ENCODE results near the gene GIGYF2. TPM values are rescaled to one million over a fixed set of nuclear protein-coding genes. Genes with fewer than 3 reads are reported as not detected.
"Not testable (repeated sequence)": the region's sequence is repeated elsewhere in the genome, so short reads cannot be mapped to it uniquely, and the experiment has no call there.

The GIGYF2 gene
- total RNA-seq, 1 donor from 2014 or later = 72.3 TPM

DNA sequence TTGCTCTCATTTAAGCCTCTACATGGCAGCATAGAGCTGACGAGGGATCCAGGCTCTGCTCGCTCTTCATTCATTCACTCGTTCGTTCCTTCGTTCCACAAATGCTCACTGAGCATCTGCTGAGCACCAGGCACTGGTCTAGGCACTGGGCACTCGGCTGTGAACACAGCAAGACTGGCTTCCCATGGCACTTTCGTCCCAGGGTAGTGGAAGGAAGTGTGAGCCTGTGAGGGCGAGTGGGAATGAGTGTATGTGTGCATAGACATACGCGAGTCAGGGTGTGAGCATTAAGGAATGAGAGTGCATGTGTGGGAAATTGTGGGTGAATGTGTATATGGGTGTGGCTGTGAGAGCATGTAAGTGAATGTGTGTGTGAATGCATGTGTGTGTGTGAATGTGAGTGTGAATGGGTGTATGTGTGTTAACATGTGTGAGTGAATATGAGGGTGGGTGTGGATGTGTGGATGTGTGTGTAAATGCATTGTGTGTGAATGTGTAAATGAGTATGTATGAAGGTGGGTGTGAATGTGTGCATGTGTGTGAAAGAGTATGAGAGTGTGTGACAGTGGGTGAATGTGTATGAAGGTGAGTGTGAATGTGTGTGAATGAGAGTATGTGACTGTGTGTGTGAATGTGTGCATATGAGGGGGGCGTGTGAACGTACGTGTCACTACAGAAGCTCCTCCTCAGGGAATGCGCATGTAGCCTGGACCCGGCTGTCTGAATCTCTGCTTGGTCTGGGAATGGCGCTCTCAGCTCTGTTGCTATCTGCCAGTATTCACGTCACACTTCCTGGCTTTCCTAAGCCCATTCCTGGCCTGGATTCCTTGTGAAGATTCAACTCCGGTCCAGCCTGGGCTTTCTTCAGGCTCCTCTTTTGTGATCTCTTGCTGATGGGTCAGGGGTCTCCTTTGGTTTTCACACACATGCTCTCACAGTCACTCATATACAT is 201.7 kb downstream of the GIGYF2 start:
- Mint-ChIP-seq H3K4me3 (ENCODE audit: low read depth) (no peak overlapping the region), H3K9me3 (ENCODE audit: low read depth) (no peaks in the 10 kb centered on the region), H3K27me3 (peaks cover 4% of the 10 kb centered on the region), H3K27ac (no peak overlapping the region), H3K36me3 (ENCODE audit: insufficient read depth) (no peaks in the 10 kb centered on the region), H3K4me1 (ENCODE audit: low read depth) (no peaks in the 10 kb centered on the region)
- TF ChIP-seq, protein P1, sequence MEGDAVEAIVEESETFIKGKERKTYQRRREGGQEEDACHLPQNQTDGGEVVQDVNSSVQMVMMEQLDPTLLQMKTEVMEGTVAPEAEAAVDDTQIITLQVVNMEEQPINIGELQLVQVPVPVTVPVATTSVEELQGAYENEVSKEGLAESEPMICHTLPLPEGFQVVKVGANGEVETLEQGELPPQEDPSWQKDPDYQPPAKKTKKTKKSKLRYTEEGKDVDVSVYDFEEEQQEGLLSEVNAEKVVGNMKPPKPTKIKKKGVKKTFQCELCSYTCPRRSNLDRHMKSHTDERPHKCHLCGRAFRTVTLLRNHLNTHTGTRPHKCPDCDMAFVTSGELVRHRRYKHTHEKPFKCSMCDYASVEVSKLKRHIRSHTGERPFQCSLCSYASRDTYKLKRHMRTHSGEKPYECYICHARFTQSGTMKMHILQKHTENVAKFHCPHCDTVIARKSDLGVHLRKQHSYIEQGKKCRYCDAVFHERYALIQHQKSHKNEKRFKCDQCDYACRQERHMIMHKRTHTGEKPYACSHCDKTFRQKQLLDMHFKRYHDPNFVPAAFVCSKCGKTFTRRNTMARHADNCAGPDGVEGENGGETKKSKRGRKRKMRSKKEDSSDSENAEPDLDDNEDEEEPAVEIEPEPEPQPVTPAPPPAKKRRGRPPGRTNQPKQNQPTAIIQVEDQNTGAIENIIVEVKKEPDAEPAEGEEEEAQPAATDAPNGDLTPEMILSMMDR (IDR thresholded peaks at IDR 0.05; ENCODE audit: unreplicated experiment) = no peak
- DNase-seq (ENCODE audit: low spot score, unreplicated experiment) = no peak

DNA sequence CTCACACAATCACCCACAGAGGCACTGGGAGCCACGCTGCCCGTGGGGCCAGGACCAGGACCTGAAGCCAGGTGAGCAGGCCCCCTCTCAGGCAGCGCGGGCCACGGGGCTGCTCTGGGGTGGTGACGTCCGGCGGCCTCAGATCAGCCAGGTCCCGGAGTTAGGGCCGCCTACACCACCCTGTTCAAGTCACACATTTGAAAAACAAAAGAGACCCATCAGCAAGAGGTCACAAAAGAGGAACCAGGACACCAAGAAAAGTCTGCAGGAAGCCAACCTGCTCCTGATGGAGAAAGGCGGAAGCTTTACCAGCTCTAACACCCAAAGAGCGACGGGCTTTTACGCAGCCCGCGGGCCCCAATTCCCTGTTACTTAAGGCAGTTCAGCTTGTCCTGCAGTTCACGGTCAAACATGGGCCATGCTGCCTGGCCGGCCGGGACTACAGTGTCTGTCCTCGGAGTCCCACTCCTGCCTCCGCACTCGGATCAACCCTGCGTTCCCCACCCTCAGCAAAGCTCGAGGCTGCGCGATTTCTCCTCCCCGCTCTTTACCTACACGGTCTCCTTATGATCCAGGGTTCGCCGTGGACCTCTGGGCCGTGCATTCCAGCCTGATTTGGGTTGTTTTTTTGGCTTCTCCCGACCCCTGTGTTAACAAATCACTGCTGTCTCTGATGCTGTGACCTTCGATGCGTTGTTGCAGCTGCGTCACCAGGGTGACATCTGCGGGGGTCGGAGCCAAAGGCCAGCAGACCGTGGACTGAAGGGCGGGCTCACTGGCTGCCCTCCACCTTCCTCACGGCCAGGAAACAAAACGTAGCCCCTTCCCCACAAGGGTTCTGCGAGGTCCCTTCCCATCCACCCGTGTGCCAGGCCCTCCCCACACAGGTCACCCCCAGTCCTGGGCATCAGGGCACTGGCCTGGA is 203.9 kb downstream of the GIGYF2 start:
- Mint-ChIP-seq H3K4me3 (ENCODE audit: low read depth) (no peak overlapping the region), H3K27ac (no peak overlapping the region)

DNA sequence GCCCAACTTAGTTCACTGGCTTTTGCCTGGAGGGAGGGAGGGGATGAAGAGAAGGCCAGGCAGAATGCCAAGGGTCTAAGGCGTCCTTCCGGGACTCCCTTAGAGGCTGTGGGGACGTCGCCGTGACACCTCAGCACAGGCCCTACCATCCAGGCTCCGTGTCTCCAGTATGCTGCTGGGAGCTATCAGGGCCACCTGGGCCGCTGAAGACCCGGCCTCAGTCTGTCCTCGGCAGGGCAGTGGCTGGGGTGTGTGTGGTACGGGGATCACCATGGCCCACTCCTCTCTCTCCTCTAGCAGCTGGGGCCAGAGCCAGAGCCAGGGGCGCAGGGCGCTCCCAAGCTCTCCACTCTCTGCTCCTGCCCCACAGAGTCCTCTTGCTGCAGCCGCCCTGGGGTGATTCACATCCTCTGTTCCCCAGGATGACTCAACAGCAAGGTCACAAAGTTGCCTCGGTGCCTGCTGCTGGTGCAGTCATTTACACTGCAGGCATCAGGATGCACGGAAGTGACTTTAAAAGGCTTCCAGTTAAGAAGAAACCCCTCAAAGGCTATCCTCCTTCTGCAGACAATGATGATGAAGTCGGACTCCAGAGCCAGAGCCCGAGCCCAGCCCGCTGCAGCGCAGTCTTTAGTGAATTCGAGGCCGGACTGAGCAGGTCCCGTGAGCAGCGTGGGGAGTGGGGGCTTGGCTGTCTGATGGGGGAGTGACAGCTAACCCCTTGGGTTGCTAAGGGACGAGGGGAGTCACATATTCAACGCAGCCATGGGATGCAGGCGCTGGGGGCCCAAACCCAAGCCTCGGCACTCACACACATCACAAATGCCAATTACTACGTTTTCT is 204.8 kb downstream of the GIGYF2 start:
- no peak for DNase-seq (ENCODE audit: low spot score, unreplicated experiment)
- H3K4me1 Mint-ChIP-seq (ENCODE audit: low read depth) = no peaks in the 10 kb centered on the region
- TF ChIP-seq, protein P1 (IDR thresholded peaks at IDR 0.05; ENCODE audit: unreplicated experiment) = no peak
- no peaks in the 10 kb centered on the region for H3K36me3 Mint-ChIP-seq (ENCODE audit: insufficient read depth)
- H3K27ac Mint-ChIP-seq = no peak overlapping the region
- no peaks in the 10 kb centered on the region for H3K27me3 Mint-ChIP-seq
- H3K4me3 Mint-ChIP-seq (ENCODE audit: low read depth) = no peak overlapping the region
- no peaks in the 10 kb centered on the region for H3K9me3 Mint-ChIP-seq (ENCODE audit: low read depth)

More for the DNA sequence above, 203.9 kb downstream of the GIGYF2 start:
- TF ChIP-seq, protein P1 (IDR thresholded peaks at IDR 0.05; ENCODE audit: unreplicated experiment) = no peak
- H3K36me3 Mint-ChIP-seq (ENCODE audit: insufficient read depth) = no peaks in the 10 kb centered on the region
- no peaks in the 10 kb centered on the region for H3K4me1 Mint-ChIP-seq (ENCODE audit: low read depth)
- no peak for DNase-seq (ENCODE audit: low spot score, unreplicated experiment)
- no peaks in the 10 kb centered on the region for H3K27me3 Mint-ChIP-seq
- H3K9me3 Mint-ChIP-seq (ENCODE audit: low read depth) = no peaks in the 10 kb centered on the region

DNA sequence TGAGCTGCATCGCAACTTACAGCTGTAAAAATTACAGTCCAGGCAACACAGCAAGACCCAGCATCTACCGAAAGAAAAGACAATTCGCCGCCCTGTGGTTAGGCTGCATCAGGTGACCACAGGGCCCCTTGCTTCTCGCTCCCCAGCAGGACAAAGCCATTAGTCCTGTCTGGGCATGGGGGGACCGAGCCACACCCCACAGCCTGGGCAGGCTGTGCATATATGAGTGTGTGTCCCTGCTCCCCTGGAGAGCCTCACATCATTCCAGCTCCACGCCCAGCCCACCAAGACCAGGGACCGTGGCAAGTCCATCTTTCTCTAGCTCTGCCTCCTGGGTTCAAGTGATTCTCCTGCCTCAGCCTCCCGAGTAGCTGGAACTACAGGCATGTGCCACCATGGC is 206.9 kb downstream of the GIGYF2 start:
- Mint-ChIP-seq H3K36me3 (ENCODE audit: insufficient read depth) (no peaks in the 10 kb centered on the region), H3K9me3 (ENCODE audit: low read depth) (no peaks in the 10 kb centered on the region), H3K4me3 (ENCODE audit: low read depth) (no peak overlapping the region), H3K4me1 (ENCODE audit: low read depth) (peaks cover 3% of the 10 kb centered on the region), H3K27me3 (no peaks in the 10 kb centered on the region), H3K27ac (no peak overlapping the region)
- DNase-seq (ENCODE audit: low spot score, unreplicated experiment) = no peak
- TF ChIP-seq, protein P1 (IDR thresholded peaks at IDR 0.05; ENCODE audit: unreplicated experiment) = no peak

DNA sequence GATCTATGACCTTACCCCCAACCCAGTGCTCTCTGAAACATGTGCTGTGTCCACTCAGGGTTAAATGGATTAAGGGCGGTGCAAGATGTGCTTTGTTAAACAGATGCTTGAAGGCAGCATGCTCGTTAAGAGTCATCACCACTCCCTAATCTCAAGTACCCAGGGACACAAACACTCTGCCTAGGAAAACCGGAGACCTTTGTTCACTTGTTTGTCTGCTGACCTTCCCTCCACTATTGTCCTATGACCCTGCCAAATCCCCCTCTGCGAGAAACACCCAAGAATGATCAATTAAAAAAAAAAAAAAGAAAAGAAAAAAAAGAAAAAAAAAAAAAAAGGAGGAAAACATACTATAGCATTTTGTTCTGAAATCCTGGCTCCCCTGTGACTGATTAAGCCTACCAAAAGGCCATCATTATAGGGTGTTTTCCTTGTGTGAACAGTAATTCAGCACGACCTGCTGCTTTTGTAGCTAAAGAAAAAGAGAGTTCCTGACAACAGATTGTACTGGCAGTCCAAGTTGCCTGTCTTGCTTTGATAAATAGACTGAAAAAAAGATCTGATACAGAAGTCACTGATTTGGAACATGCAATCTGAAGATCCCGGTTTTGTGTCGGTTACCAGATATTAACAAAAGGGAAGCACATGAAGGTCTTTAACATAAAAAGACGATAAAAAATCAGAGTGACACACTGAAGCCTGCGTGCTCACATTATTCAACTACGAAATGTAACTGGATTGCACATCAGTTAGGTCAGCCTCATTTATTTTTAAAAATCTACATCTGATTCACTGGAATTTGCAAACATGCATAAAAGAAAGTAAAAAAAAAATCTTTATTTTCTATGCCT is 210.0 kb downstream of the GIGYF2 start:
- not testable (repeated sequence) for H3K27me3 Mint-ChIP-seq; H3K36me3 Mint-ChIP-seq (ENCODE audit: insufficient read depth); H3K4me3 Mint-ChIP-seq (ENCODE audit: low read depth); H3K4me1 Mint-ChIP-seq (ENCODE audit: low read depth); DNase-seq (ENCODE audit: low spot score, unreplicated experiment)
- Mint-ChIP-seq H3K9me3 (ENCODE audit: low read depth) (peaks cover 20% of the 10 kb centered on the region), H3K27ac (peak overlapping the region; percentile 55)

DNA sequence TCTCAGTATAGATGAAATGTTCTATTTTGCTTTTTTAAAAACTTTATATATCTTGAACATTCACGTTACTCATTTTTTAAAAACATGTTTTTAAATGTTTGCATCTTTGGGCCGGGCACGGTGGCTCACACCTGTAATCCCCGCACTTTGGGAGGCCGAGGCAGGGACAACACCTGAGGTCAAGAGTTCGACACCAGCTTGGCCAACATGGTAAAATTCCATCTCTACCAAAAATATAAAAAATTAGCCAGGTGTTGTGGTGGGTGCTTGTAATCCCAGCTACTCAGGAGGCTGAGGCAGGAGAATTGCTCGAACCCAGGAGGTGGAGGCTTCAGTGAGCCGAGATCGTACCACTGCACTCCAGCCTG is 210.6 kb downstream of the GIGYF2 start:
- H3K4me3 Mint-ChIP-seq (ENCODE audit: low read depth); DNase-seq (ENCODE audit: low spot score, unreplicated experiment); H3K4me1 Mint-ChIP-seq (ENCODE audit: low read depth); H3K27me3 Mint-ChIP-seq; H3K36me3 Mint-ChIP-seq (ENCODE audit: insufficient read depth); H3K27ac Mint-ChIP-seq: not testable (repeated sequence)
- peaks cover 20% of the 10 kb centered on the region for H3K9me3 Mint-ChIP-seq (ENCODE audit: low read depth)
